ENCODE results near the gene PSMA3.

The PSMA3 gene

DNA sequence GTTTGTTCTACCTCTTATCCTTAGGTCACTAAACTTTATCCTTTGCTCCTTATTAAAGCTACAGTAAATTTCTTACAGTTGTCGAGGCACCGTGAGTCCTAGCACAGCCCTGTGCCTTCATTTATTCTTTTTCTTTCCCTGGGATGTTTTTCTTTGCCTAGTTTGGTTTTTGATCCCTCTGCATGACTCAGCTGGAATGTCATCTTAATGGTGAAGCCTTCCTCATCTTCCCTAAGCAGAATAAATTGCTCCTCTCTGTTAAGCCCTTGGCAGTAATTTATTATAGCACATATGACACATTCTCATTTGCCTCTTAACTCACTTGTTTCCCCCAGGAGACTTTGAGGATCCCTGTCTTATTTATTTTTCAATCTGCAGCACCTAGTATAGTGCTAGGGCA is 28.1 kb upstream of the PSMA3 start:
- Histone ChIP-seq H3K18ac (ENCODE audit: low read depth in 1 of 2, low read length in 2 of 2) (no peak overlapping the region), H3K9ac (ENCODE audit: low read length) (peak overlapping the region; percentile 2), H3K23ac (ENCODE audit: low read length in 2 of 2) (no peak overlapping the region), H3K9me3 (ENCODE audit: control insufficient read depth, low read length) (no peaks in the 10 kb centered on the region), H2AK5ac (ENCODE audit: low read length, severe bottlenecking) (no peak overlapping the region), H2BK5ac (ENCODE audit: low read depth, low read length, poor library complexity, severe bottlenecking) (no peak overlapping the region), H3K4me2 (ENCODE audit: low read length, poor library complexity, severe bottlenecking) (no peak overlapping the region), H3K14ac (ENCODE audit: low read length in 2 of 2) (no peak overlapping the region), H3K4me3 (ENCODE audit: insufficient read depth in 1 of 2, low read depth in 1 of 2, low read length in 2 of 2) (no peak overlapping the region), H3K27ac (ENCODE audit: low read length, poor library complexity, severe bottlenecking) (peak overlapping the region; percentile 46), H3K79me1 (replicated peaks; ENCODE audit: low read length, poor library complexity, severe bottlenecking) (peaks cover 2% of the 10 kb centered on the region), H4K91ac (ENCODE audit: low read length) (no peak overlapping the region), H3K4ac (ENCODE audit: low read depth in 1 of 2, low read length in 2 of 2) (no peak overlapping the region), H3K27me3 (ENCODE audit: control insufficient read depth in 1 of 2, insufficient read depth in 1 of 2, low read length in 2 of 2) (no peaks in the 10 kb centered on the region), H3K4me1 (ENCODE audit: control insufficient read depth, insufficient read depth, low read depth, low read length) (peaks cover 3% of the 10 kb centered on the region), H2BK12ac (ENCODE audit: low read length in 2 of 2) (no peak overlapping the region), H2AFZ (ENCODE audit: low read depth, low read length) (no peak overlapping the region), H4K8ac (ENCODE audit: low read length) (no peak overlapping the region), H3K36me3 (ENCODE audit: control insufficient read depth in 1 of 2, insufficient read depth in 2 of 2, low read depth in 1 of 2, low read length in 2 of 2) (peaks cover 17 to 89% of the 10 kb centered on the region in 2 experiments), H2BK15ac (ENCODE audit: low read depth, poor library complexity, severe bottlenecking) (no peak overlapping the region), H2BK120ac (ENCODE audit: low read depth, low read length) (no peak overlapping the region)
- DNase-seq: peak; percentile 30
- 33% methylated on average over 2 of the region's 2 CpGs for WGBS

GRCh38 chr14:58227096-58227819 is 17.4 kb upstream of the PSMA3 start:
- no peak overlapping the region for H3K4ac ChIP-seq (ENCODE audit: low read depth in 1 of 2, low read length in 2 of 2)
- H3K14ac ChIP-seq (ENCODE audit: low read length in 2 of 2): no peak overlapping the region
- H4K91ac ChIP-seq (ENCODE audit: low read length): no peak overlapping the region
- peaks cover 32 to 65% of the 10 kb centered on the region in 2 experiments for H3K36me3 ChIP-seq (ENCODE audit: control insufficient read depth in 1 of 2, insufficient read depth in 2 of 2, low read depth in 1 of 2, low read length in 2 of 2)
- H3K4me2 ChIP-seq (ENCODE audit: low read length, poor library complexity, severe bottlenecking): no peak overlapping the region
- H2BK120ac ChIP-seq (ENCODE audit: low read depth, low read length): no peak overlapping the region
- H3K18ac ChIP-seq (ENCODE audit: low read depth in 1 of 2, low read length in 2 of 2): no peak overlapping the region
- no peaks in the 10 kb centered on the region for H3K4me1 ChIP-seq (ENCODE audit: control insufficient read depth, insufficient read depth, low read depth, low read length)
- no peak overlapping the region for H2BK15ac ChIP-seq (ENCODE audit: low read depth, poor library complexity, severe bottlenecking)
- H3K27ac ChIP-seq (ENCODE audit: low read length, poor library complexity, severe bottlenecking): no peak overlapping the region
- H2BK12ac ChIP-seq (ENCODE audit: low read length in 2 of 2): no peak overlapping the region
- no peak overlapping the region for H3K9ac ChIP-seq (ENCODE audit: low read length)
- no peak overlapping the region for H2BK5ac ChIP-seq (ENCODE audit: low read depth, low read length, poor library complexity, severe bottlenecking)
- H2AFZ ChIP-seq (ENCODE audit: low read depth, low read length): no peak overlapping the region
- H4K8ac ChIP-seq (ENCODE audit: low read length): no peak overlapping the region
- H2AK5ac ChIP-seq (ENCODE audit: low read length, severe bottlenecking): no peak overlapping the region
- no peaks in the 10 kb centered on the region for H3K27me3 ChIP-seq (ENCODE audit: control insufficient read depth in 1 of 2, insufficient read depth in 1 of 2, low read length in 2 of 2)
- H3K79me1 ChIP-seq (replicated peaks; ENCODE audit: low read length, poor library complexity, severe bottlenecking): peaks cover 1% of the 10 kb centered on the region
- DNase-seq: no peak
- H3K4me3 ChIP-seq (ENCODE audit: insufficient read depth in 1 of 2, low read depth in 1 of 2, low read length in 2 of 2): no peak overlapping the region
- WGBS: 97% methylated on average over 5 of the region's 5 CpGs
- no peak overlapping the region for H3K23ac ChIP-seq (ENCODE audit: low read length in 2 of 2)
- no peaks in the 10 kb centered on the region for H3K9me3 ChIP-seq (ENCODE audit: control insufficient read depth, low read length)

GRCh38 chr14:58238252-58239243 is 6.1 kb upstream of the PSMA3 start:
- Histone ChIP-seq H3K27ac (ENCODE audit: low read length, poor library complexity, severe bottlenecking) (no peak overlapping the region), H4K8ac (ENCODE audit: low read length) (no peak overlapping the region), H2AFZ (ENCODE audit: low read depth, low read length) (no peak overlapping the region), H2BK12ac (ENCODE audit: low read length in 2 of 2) (no peak overlapping the region), H3K4me3 (ENCODE audit: insufficient read depth in 1 of 2, low read depth in 1 of 2, low read length in 2 of 2) (peak overlapping the region in 1 of 2 experiments; percentile 88), H3K4me1 (ENCODE audit: control insufficient read depth, insufficient read depth, low read depth, low read length) (peaks cover 2% of the 10 kb centered on the region), H3K27me3 (ENCODE audit: control insufficient read depth in 1 of 2, insufficient read depth in 1 of 2, low read length in 2 of 2) (no peaks in the 10 kb centered on the region), H3K14ac (ENCODE audit: low read length in 2 of 2) (no peak overlapping the region), H3K9me3 (ENCODE audit: control insufficient read depth, low read length) (no peaks in the 10 kb centered on the region), H3K4ac (ENCODE audit: low read depth in 1 of 2, low read length in 2 of 2) (no peak overlapping the region), H3K18ac (ENCODE audit: low read depth in 1 of 2, low read length in 2 of 2) (no peak overlapping the region), H2BK120ac (ENCODE audit: low read depth, low read length) (no peak overlapping the region), H3K79me1 (replicated peaks; ENCODE audit: low read length, poor library complexity, severe bottlenecking) (no peaks in the 10 kb centered on the region), H3K23ac (ENCODE audit: low read length in 2 of 2) (peak overlapping the region in 1 of 2 experiments; percentile 46), H2AK5ac (ENCODE audit: low read length, severe bottlenecking) (no peak overlapping the region), H3K9ac (ENCODE audit: low read length) (peak overlapping the region; percentile 91), H3K4me2 (ENCODE audit: low read length, poor library complexity, severe bottlenecking) (no peak overlapping the region), H3K36me3 (ENCODE audit: control insufficient read depth in 1 of 2, insufficient read depth in 2 of 2, low read depth in 1 of 2, low read length in 2 of 2) (peaks cover 3 to 26% of the 10 kb centered on the region in 2 experiments), H2BK5ac (ENCODE audit: low read depth, low read length, poor library complexity, severe bottlenecking) (no peak overlapping the region), H2BK15ac (ENCODE audit: low read depth, poor library complexity, severe bottlenecking) (no peak overlapping the region), H4K91ac (ENCODE audit: low read length) (no peak overlapping the region)
- 82% methylated on average over 15 of the region's 16 CpGs for WGBS
- peak; percentile 12 for DNase-seq
